Activated T-cell treated with anti-CD3 and anti-CD28 coated beads for 1 hour (primary cell): ENCODE results near the gene GAD2.

ENCODE experiments used
- DNase-seq: peaks from one replicate; pipeline ENCODE4 v3.0.0-alpha.2; 2020; ENCODE audit warnings: low read depth

The GAD2 gene

GRCh38 chr10:26222563-26222962 lies 6.0 kb downstream of the GAD2 start:
- no peak for DNase-seq

- no peak for DNase-seq
These were observed 8.7 kb downstream of the GAD2 start for GRCh38 chr10:26225322-26225721.

GRCh38 chr10:26227786-26228185 lies 11.2 kb downstream of the GAD2 start:
- DNase-seq = no peak

GRCh38 chr10:26232174-26232573 lies 15.6 kb downstream of the GAD2 start:
- DNase-seq = no peak

GRCh38 chr10:26235761-26236160 lies 19.2 kb downstream of the GAD2 start:
- no peak for DNase-seq

- no peak for DNase-seq
These were observed 21.8 kb downstream of the GAD2 start for GRCh38 chr10:26238378-26238777.

- DNase-seq = no peak
These were observed 26.3 kb downstream of the GAD2 start for GRCh38 chr10:26242706-26243350.

- no peak for DNase-seq
These were observed 26.8 kb downstream of the GAD2 start for GRCh38 chr10:26243351-26243720.

- DNase-seq = no peak
These were observed 33.1 kb downstream of the GAD2 start for GRCh38 chr10:26249681-26250080.

- no peak for DNase-seq
These were observed 35.4 kb downstream of the GAD2 start for GRCh38 chr10:26251925-26252324.

GRCh38 chr10:26254616-26255015 lies 38.0 kb downstream of the GAD2 start:
- no peak for DNase-seq

- no peak for DNase-seq
These were observed 42.8 kb downstream of the GAD2 start for GRCh38 chr10:26259341-26259740.

GRCh38 chr10:26269754-26270153 lies 53.2 kb downstream of the GAD2 start:
- no peak for DNase-seq

GRCh38 chr10:26274391-26274790 lies 57.8 kb downstream of the GAD2 start:
- no peak for DNase-seq

GRCh38 chr10:26278295-26278694 lies 61.7 kb downstream of the GAD2 start:
- no peak for DNase-seq

- no peak for DNase-seq
These were observed 73.7 kb downstream of the GAD2 start for GRCh38 chr10:26290236-26290635.

GRCh38 chr10:26291721-26292480 lies 75.3 kb downstream of the GAD2 start:
- DNase-seq = no peak

GRCh38 chr10:26296360-26296759 lies 79.8 kb downstream of the GAD2 start:
- no peak for DNase-seq

GRCh38 chr10:26300001-26300400 lies 83.4 kb downstream of the GAD2 start:
- no peak for DNase-seq

- no peak for DNase-seq
These were observed 86.8 kb downstream of the GAD2 start for GRCh38 chr10:26303366-26303765.

- no peak for DNase-seq
These were observed 93.8 kb downstream of the GAD2 start for GRCh38 chr10:26310361-26310760.

- DNase-seq = no peak
These were observed 94.9 kb downstream of the GAD2 start for GRCh38 chr10:26311383-26311940.

GRCh38 chr10:26314265-26315013 lies 97.9 kb downstream of the GAD2 start:
- DNase-seq = no peak
